HG03520 (cell line): ENCODE data around the gene NOXO1.

Source experiments
- ATAC-seq: cut with Tn5 transposase; IDR thresholded peaks from one replicate; pipeline ENCODE4 v1.9.1; 2021; ENCODE audit warnings: mild to moderate bottlenecking, moderate library complexity; ENCODE audit not compliant: unreplicated experiment

The NOXO1 gene

DNA sequence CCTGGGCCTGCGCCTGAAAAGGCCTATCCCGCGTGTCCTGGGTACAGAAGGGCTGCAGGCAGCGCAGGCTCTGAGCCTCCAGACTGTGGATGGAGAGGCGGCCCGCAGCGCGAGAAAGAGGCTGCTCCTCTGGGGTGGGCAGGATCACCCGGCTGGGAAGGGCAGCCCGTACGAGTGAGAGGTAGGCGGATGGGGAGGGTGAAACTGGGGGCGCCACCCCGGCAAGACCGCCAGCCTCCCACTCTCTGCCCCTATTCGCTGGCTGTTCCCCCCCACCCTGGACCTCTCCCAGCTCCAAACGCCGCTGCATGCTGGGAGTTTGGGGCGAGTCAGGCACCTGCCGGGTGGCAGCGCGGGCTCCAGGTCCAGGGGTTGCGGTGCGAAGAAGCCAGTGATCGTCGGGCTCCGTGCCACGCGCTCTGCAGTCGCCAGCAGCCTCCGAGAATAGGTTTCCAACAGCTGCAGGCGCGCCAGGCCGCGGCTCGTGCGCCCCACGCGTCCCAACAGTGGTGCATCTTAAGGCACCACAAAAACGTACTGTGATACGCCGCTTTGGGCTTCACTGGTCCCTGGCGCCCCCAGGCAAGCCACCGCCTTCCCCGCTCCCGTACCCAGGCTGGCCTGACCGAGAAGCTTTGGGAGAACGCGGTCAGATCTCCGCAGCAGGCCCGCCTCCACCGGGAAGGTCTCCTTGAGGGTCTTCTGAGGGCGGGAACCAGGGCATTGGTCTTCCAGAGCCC lies 1.1 kb downstream of the NOXO1 start:
- ATAC-seq: no peak

DNA sequence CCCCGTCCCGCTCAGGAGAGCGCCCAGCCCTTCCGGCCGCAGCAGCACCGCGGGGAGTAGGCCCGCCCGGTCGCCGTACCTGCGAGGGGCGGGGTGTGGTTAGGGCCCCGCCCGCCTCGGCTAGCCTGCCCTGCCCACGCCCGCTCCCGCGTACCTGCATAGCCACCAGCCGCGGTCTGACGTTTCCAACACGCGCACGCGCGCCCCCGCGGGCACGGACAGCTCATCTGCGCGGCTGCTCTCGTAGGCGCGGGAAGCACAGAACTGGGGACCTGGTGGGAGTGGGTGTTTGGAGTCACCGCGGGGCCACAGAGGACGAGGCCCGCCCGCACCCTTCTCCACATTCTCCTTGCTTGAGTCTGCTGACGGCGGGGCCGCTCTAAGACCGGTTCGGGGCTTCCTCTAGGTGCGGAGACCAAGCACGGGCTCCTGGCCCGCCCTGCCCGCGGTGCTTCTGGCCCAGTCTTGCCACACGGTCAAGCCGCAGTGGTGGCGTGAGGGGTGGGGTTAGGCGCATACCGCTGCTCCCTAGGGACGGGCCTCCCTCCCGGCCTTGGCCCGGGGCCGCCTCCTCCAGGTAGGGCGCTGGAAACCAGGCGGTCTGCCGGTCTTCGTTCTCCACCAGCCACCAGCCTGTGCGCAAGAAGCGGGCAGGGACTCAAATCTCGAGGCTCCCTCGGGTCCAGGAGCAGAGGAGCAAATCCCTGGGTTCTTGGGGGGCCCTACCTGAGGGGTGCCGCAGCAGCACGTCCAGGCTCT lies 1.8 kb downstream of the NOXO1 start:
- ATAC-seq: no peak

DNA sequence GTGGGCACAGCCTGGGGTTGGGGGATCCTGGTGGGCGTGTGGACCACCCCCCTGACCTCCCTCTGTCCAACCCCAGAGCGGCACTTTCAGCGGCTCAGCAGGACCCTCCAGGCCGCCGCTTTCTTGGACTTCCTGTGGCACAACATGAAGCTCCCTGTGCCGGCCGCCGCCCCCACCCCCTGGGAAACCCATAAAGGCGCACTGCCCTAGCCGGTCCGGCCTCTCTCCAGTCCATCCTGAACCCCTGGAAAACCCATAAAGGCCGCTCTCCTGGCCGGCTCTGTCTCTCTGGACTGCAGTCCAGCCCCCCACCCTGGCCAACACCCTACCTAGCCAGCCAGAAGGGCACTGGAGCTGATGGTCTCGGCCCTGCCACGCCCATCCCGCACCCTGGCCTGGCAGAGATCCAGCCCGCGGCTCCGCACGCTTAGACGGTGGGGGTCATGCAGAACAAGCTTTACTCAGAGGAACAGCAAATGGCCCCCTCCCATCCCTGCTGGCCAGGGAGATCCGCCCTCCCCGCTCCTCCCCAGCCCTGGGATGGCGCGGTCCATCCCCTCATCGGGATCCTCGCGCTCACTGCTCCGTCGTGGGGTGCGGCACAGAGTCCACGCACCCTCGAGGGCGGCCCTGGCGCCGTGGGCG lies 2.7 kb downstream of the NOXO1 start:
- no peak for ATAC-seq

DNA sequence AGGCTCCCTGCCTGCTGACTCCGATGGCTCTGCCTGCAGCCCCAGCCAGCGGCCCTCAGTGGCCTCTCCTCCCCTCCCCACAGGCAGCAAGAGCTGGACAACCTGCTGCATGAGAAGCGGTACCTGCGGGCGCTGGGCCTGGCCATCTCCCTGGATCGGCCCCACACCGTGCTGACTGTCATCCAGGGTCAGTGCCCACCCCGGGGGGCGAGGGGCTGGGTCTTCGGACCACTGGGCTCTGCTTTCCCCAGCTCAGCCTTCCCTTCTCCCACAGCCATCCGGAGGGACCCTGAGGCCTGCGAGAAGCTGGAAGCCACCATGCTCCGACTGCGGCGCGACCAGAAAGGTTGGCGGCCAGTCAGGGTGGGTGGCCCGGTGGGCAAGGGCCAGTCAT lies 3.4 kb downstream of the NOXO1 start:
- ATAC-seq: no peak

DNA sequence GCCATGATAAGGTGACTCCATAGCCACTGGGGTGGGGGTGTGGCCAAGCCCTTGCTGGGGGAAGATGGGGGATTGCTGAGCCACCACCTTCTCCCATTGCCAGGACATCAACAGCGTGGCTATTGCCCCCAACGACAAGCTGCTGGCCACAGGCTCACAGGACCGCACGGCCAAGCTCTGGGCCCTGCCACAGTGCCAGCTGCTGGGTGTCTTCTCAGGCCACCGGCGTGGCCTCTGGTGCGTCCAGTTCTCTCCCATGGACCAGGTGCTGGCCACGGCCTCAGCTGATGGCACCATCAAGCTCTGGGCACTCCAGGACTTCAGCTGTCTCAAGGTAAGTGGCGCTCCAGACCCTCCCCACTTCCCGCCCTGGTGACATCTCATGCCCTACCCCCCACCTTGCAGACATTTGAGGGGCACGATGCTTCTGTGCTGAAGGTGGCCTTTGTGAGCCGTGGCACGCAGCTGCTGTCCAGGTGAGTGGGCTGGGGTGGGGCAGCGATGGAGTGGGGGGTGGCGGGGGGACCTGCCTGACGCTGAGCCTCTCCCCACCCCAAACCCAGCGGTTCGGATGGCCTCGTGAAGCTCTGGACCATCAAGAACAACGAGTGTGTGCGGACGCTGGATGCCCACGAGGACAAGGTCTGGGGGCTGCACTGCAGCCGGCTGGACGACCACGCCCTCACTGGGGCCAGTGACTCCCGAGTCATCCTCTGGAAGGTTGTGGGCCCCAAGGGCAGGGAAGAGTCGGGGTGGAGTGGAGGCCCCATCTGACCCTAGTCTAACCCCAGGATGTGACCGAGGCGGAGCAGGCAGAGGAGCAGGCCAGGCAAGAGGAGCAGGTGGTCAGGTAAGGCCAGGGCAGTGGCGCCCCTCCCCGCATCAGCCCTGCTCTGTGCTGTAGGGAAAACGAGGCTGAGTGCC lies 4.1 kb downstream of the NOXO1 start:
- ATAC-seq: no peak

DNA sequence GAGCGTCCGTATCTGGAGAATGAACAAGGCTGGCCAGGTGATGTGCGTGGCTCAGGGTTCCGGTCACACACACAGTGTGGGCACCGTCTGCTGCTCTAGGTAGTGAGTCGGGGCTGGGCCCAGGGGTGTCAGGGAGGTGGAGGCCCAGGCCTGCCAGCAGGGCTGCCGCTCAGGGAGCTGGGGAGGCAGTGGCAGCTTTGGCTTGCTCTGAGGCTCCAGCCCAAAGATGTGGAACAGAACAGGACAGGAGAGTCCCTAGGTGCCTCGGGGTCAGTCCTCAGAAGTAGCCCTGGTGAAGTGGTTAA lies 5.1 kb downstream of the NOXO1 start:
- ATAC-seq: no peak

DNA sequence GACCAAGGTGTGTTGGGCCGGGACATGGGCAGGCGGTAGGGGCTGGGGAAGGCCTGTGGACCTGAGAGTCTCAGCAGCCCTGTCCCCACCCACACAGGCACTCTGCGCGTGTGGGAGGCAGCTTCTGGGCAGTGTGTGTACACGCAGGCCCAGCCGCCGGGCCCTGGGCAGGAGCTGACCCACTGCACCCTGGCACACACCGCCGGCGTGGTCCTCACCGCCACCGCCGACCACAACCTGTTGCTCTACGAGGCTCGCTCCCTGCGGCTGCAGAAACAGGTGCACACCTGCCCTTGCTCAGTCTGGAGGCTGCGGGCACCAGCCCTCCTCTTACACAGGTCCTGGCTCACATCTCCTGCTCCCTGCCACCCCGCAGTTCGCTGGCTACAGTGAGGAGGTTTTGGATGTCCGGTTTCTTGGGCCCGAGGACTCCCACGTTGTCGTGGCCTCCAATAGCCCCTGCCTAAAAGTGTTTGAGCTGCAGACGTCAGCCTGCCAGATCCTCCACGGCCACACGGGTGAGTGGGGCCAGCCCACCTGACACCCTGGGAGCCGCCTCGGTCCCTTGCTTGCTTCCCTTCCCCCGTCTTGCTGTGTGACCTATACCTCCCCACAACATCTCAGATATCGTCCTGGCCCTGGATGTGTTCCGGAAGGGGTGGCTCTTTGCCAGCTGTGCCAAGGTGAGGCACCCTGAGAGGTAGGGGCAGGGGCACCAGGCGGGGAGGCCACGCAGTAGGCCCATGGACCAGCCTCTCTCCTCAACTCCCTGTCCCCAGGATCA lies 5.6 kb downstream of the NOXO1 start:
- ATAC-seq: no peak

DNA sequence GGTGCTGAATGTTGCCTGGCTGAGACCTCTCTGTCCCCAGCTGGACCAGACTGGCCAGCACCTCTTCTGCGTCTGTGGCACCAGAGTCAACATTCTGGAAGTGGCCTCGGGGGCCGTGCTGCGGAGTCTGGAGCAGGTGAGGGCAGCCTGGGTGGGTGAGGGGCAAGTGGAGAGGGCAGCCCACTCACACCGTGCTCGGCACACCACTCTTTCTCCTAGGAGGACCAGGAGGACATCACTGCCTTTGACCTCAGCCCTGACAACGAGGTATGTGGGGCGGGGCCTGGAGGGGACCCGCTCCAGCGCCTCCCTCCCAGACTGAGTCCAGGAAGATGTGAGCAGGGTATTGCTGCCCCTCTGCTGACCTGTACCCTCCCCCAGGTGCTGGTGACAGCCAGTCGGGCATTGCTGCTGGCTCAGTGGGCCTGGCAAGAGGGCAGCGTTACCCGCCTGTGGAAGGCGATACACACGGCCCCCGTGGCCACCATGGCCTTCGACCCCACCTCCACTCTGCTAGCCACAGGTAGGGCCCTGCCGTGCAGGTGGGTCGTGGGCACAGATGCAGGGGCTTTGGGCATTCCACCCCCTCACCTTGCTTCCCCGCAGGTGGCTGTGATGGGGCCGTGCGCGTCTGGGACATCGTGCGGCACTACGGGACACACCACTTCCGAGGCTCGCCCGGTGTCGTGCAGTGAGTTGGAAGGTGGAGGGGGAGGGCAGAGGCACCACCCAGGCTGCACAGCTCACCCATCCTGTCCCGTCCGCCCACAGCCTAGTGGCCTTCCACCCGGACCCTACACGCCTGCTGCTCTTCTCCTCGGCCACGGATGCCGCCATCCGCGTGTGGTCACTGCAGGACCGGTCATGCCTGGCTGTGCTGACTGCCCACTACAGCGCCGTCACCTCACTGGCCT lies 6.9 kb downstream of the NOXO1 start:
- ATAC-seq: no peak

DNA sequence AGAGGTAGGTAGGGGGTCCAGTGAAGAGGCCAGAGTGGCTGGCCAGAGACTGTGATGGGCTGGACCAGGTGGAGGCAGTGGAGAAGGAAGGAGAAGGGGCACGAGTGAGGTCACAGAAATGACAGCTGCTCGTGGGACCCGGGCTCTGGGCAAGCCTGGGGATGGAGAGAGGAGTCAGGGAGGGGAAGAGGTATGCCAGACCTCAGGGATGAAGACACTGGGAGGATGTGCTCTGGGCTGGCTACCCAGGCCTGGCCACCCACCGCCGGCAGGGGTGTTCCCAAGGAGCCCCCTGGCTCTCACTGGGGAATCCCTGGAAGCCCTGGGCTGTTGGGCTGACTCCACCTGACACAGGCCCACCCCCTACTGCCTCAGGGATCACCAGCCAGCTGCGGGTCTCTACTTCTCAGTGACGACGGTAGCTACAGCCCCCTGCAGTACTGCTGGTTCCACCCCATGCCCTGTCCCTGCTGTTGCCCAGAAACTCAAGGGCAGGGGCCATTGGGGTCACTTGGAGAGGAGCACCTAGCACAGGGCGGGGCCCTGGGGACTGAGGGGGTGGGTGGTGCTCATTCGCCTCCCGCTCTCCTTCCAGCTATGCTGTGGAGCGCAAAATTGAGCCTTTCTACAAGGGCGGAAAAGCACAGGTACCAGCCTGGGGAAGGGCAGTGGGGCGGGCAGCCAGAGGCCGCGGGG lies 7.7 kb downstream of the NOXO1 start:
- ATAC-seq: no peak

DNA sequence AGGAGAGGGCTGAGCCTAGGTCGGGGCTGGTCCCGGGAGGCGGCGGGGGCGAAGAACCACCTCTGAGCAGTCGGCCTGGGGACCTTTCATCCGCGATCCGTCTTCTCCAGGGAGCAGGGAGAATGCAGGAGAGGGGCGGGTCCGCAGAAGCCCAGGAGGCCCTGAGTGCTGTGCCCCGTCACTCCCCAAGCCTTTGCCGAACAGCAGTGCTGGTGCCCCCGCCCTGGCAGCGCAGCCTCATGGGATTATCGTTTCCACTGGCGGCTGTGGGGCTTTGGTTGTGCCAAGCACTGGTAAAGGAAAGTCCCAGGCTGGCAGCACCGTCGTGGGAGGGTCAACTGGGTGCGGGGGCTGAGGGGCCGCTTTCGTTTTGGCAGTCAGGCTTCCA lies 8.8 kb downstream of the NOXO1 start:
- peak; percentile 6 for ATAC-seq

DNA sequence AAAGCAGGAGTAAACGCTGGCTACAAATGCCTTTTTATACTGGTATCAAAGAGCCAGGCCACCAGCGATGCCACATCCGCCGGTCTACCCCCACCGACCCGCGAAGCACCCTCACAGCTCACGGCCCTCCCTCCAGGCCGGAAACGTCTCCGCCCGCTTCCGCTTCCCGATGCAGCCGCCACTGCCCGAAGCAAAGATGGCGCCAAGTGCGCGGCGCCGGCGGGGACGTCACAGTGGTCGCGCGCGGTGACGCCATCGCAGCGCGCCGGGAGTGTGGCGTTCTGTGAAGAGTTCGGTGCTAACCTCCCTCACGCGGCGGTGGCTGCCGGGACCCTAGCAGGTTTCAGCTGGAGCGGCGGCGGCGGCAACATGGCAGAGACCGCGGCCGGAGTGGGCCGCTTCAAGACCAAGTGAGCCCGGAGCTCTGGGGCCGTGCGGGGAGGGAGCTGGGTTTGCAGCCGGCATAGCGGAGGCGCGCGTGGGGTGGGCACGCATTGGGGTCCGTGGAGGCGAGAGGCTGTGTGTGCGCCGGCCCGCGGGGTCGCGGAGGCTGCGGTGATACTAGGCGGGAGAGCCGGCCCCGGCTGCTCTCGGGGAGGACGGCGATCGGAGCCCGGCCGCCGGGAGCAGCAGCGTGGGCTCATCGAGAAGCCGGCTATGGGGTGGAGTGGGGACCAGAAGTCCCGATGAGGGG lies 9.3 kb downstream of the NOXO1 start, which contains the start of gene TBL3:
TBL3 (plus strand) TSS at position 258 of the 694 bp plus-strand sequence; CDS start at position 370, 112 bp downstream.
- ATAC-seq: peak; percentile 73

DNA sequence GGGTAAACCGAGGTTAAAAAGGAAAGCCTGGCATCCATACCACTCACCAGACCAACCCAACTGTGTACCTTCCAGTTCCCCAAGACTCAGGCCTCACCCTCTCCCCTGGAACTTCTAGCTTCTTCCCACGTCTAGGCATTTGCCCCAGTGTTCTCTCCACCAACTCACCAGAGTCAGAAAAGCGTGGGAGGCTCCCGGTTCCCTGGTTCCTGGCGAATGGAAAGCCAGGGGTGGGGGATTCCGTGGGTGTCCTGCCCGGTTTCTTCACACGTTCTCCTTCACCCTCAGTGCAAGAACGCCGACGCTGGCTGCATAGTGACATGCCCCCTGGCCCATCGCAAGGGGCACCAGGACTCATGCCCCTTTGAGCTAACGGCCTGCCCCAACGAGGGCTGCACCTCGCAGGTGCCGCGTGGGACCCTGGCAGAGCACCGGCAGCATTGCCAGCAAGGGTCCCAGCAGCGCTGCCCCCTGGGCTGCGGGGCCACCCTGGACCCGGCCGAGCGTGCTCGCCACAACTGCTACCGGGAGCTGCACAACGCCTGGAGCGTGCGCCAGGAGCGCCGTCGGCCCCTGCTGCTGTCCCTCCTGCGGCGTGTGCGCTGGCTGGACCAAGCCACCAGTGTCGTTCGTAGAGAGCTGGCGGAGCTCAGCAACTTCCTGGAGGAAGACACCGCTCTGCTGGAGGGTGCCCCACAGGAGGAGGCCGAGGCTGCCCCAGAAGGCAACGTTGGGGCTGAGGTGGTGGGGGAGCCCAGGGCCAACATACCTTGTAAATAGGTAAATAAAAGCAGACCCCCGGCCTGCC lies 12.9 kb downstream of the NOXO1 start:
- no peak for ATAC-seq

DNA sequence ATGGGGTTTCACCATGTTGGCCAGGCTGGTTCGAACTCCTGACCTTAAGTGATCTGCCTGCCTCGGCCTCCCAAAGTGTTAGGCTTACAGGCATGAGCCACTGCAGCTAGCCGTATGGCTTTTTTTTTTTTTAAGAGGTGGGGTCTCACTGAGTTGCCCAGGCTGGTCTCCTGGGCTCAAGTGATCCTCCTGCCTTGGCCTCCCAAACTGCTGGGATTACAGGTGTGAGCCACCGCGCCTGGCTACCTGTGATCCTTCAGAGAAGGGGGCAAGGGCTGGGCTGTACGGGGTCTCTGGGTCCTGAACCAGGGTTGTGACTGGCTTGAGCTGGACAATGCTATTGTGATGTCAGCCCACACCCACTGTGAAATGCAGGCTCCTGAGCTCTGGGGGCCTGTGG lies 14.8 kb downstream of the NOXO1 start, which contains the start of gene RNF151:
RNF151 (plus strand) TSS at position 397 of the 400 bp plus-strand sequence. CDS start 26 bp downstream, outside the sequence.
- ATAC-seq: no peak

DNA sequence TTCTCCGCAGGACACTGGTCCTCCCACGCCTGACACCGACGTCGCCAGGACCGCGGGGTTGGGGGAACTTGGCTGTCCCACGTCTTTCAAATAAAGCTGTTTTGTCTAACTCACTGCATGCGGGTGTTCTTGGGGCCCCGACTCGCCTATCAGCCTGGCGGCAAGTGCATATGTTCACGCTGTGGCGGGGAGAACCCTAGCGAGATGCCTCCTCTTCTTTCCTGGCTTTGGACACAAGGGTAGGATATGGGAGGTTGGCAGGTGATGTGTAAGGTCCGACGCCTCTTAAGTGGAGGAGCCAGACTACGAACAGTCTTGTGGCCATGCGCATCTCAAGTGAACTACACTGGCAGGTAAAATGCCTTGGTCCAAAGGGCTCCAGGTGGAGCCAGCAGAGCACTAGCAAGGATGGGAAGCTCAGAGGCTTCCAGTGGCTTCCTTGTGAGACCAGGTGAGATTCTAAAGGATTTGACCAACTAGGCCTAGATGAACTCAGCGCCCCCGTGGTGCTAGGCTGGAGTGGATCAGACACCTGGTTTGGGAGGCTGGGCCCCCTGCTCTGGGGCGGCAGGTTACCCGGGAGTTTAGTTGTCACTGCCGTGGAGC lies 15.8 kb downstream of the NOXO1 start:
- no peak for ATAC-seq

DNA sequence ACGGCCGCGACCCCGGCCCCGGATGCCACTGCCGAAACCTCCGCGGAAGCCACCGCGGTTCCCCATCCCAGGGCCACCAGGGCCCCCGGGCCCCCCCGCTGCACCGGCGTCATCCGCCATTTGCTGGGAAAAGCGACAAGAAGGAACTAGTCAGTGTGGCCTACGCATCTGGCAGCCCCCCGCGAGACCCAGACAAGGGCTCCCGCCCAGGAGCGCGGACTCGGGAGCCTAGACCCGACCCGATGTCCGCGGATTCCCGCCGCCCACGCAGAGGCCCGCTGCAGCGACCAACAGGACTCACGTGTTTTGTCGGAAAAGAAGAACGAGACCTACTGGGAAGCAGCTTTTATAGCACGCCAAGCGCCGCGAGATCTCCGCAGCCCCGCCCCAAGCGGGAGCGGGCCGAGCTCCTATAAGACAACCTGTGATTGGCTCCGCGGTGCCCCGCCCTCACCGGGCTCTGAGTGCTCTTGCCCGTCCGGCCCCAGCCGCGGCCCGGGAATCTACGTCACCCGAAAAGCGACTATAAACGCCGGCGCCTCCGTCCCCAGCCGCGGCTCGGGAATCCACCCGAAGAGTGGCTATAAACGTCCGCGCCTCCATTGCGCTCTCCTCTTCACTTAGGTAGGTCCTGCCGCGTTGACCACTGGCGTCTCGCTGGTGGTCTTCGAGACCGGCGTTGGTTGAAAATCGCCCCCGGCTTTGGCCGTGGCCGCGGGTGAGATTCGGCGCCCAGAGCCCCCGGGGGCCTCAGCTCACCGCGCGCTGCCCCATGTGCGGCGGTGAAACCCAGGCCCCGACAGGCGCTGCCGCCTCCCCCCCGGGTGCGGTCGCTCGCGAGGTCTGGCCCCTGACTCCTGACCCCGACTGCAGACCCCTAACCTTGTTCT lies 16.5 kb downstream of the NOXO1 start, which contains the start of gene RPS2:
RPS2 (minus strand) TSS at position 321 of the 890 bp plus-strand sequence; CDS start at position 120, 201 bp downstream.
- peak; percentile 81 for ATAC-seq
